Hepatocyte (in vitro differentiated cells): ENCODE measurements around the gene PHACTR3. TPM values are rescaled to one million over a fixed set of nuclear protein-coding genes. Genes with fewer than 3 reads are reported as not detected.

Experiments
- DNase-seq: peaks from one replicate; pipeline ENCODE4 v3.0.0-alpha.2; 2016; ENCODE audit warnings: low spot score
- H2AFZ ChIP-seq: fragments of 200-600 bp; sonication (generic); 2 replicates; pipeline ENCODE4 v1.6.0; 2016; ENCODE audit warnings: antibody characterized with exemption, mild to moderate bottlenecking
- H3K27ac ChIP-seq: fragments of 200-600 bp; sonication (generic); 2 replicates; pipeline ENCODE4 v1.5.1; 2016; ENCODE audit warnings: mild to moderate bottlenecking
- H3K27me3 ChIP-seq: fragments of 200-600 bp; sonication (generic); 2 replicates; pipeline ENCODE4 v1.6.1; 2016
- H3K36me3 ChIP-seq: fragments of 200-600 bp; sonication (generic); replicated peaks from 2 replicates; pipeline ENCODE4 v1.5.1; 2016; ENCODE audit warnings: low read depth; ENCODE audit not compliant: insufficient read depth
- H3K4me1 ChIP-seq: fragments of 200-600 bp; sonication (generic); 2 replicates; pipeline ENCODE4 v1.5.1; 2016; ENCODE audit warnings: mild to moderate bottlenecking, moderate library complexity; ENCODE audit not compliant: insufficient read depth
- H3K4me2 ChIP-seq: fragments of 200-600 bp; sonication (generic); 2 replicates; pipeline ENCODE4 v1.6.0; 2016
- H3K4me3 ChIP-seq: fragments of 200-600 bp; sonication (generic); 2 replicates; pipeline ENCODE4 v1.5.1; 2016; ENCODE audit warnings: mild to moderate bottlenecking
- H3K79me2 ChIP-seq: fragments of 200-600 bp; sonication (generic); 2 replicates; pipeline ENCODE4 v1.6.0; 2017; ENCODE audit warnings: mild to moderate bottlenecking
- H3K9me2 ChIP-seq: fragments of 200-600 bp; sonication (generic); replicated peaks from 2 replicates; pipeline ENCODE4 v1.6.0; 2017; ENCODE audit warnings: mild to moderate bottlenecking; ENCODE audit not compliant: insufficient read depth
- H3K9me3 ChIP-seq: fragments of 200-600 bp; sonication (generic); 2 replicates; pipeline ENCODE4 v1.5.1; 2016; ENCODE audit warnings: low read depth, mild to moderate bottlenecking
- H4K20me1 ChIP-seq: fragments of 200-600 bp; sonication (generic); 2 replicates; pipeline ENCODE4 v1.6.0; 2016; ENCODE audit warnings: mild to moderate bottlenecking; ENCODE audit not compliant: insufficient read depth, poor library complexity, severe bottlenecking
- CTCF ChIP-seq: fragments of 200-600 bp; sonication (generic); IDR thresholded peaks from 2 replicates; pipeline ENCODE4 v1.5.1; 2016; ENCODE audit warnings: antibody characterized with exemption, mild to moderate bottlenecking; ENCODE audit not compliant: poor library complexity
- EZH2 ChIP-seq: fragments of 200-600 bp; sonication (generic); IDR thresholded peaks from 2 replicates; pipeline ENCODE4 v1.6.1; 2016; ENCODE audit warnings: antibody characterized with exemption, mild to moderate bottlenecking, borderline replicate concordance
- EZH2phosphoT487 ChIP-seq: fragments of 200-600 bp; sonication (generic); IDR thresholded peaks from one replicate; pipeline ENCODE4 v1.6.1; 2018; ENCODE audit warnings: antibody characterized with exemption, mild to moderate bottlenecking, low read depth, moderate library complexity; ENCODE audit not compliant: unreplicated experiment, severe bottlenecking
- WGBS: methylation state at CpG from one replicate; pipeline ENCODE4 v1.1.6; 2016; ENCODE audit warnings: low lambda C conversion rate; ENCODE audit errors: missing lambda C conversion rate; 5-methylcytosine and 5-hydroxymethylcytosine counted together
- polyA plus RNA-seq: library from polyadenylated mRNA; unstranded; fragments of >200 nt; fragmentation: Nextera tagmentation; extraction: Ambion mirVana; gene quantifications from 2 replicates; pipeline ENCODE4 v1.2.1, GENCODE V29; 2016
- total RNA-seq: library from RNA; depleted of rRNA; stranded (reverse); fragments of >200 nt; gene quantifications from 2 replicates; pipeline ENCODE4 v1.2.3, GENCODE V29; 2014

The PHACTR3 gene
- total and polyA plus RNA-seq, 2 experiments from 2014 or later: 5.2 to 7.5 TPM

GRCh38 chr20:59665656-59666555 lies 61.6 kb downstream of the PHACTR3 start:
- WGBS: 67% methylated on average over 8 of the region's 8 CpGs
- no peaks in the 10 kb centered on the region for H3K36me3 ChIP-seq
- H3K9me3 ChIP-seq: no peaks in the 10 kb centered on the region
- H3K27me3 ChIP-seq: no peaks in the 10 kb centered on the region
- no peak overlapping the region for H2AFZ ChIP-seq
- TF ChIP-seq EZH2 (no peak), EZH2phosphoT487 (no peak), CTCF (no peak)
- no peaks in the 10 kb centered on the region for H4K20me1 ChIP-seq
- H3K27ac ChIP-seq: no peak overlapping the region
- no peaks in the 10 kb centered on the region for H3K9me2 ChIP-seq
- H3K4me2 ChIP-seq: no peak overlapping the region
- H3K4me1 ChIP-seq: no peaks in the 10 kb centered on the region
- no peaks in the 10 kb centered on the region for H3K79me2 ChIP-seq
- H3K4me3 ChIP-seq: no peak overlapping the region
- DNase-seq: no peak

- H3K4me2 ChIP-seq: no peak overlapping the region
- H3K9me3 ChIP-seq: no peaks in the 10 kb centered on the region
- H3K79me2 ChIP-seq: no peaks in the 10 kb centered on the region
- H4K20me1 ChIP-seq: no peaks in the 10 kb centered on the region
- no peak overlapping the region for H2AFZ ChIP-seq
- H3K4me3 ChIP-seq: no peak overlapping the region
- no peak overlapping the region for H3K27ac ChIP-seq
- no peaks in the 10 kb centered on the region for H3K9me2 ChIP-seq
- no peaks in the 10 kb centered on the region for H3K4me1 ChIP-seq
- no peaks in the 10 kb centered on the region for H3K36me3 ChIP-seq
- DNase-seq: no peak
- WGBS: 76% methylated on average over 7 of the region's 7 CpGs
- no peak for TF ChIP-seq CTCF
- TF ChIP-seq EZH2: no peak
- no peak for TF ChIP-seq EZH2phosphoT487
- H3K27me3 ChIP-seq: no peaks in the 10 kb centered on the region
Measured at GRCh38 chr20:59666586-59666985, 62.2 kb downstream of the PHACTR3 start.

DNA sequence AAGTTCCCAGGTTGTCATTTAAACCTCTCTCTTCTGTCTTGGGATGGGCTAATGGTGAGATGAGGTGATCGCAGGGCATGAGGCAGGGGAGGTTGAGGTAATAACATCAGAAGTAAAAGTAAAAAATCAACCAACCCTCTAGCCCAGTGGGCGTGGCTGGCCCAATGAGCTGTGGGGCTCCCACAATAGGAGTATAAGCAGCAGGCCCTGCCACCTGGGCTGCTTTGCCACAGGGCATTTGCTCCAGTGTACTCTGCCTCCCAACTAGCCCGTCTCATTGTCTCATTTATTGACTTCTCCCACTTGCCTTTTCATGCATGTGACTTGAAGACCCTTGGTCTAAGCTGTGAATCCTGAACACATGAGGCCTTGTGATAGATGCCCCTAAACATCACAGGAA lies 62.8 kb downstream of the PHACTR3 start:
- no peak overlapping the region for H2AFZ ChIP-seq
- WGBS: 72% methylated on average over 3 of the region's 3 CpGs
- H3K36me3 ChIP-seq: no peaks in the 10 kb centered on the region
- H3K4me1 ChIP-seq: no peaks in the 10 kb centered on the region
- H3K4me3 ChIP-seq: no peak overlapping the region
- no peak for TF ChIP-seq EZH2phosphoT487
- TF ChIP-seq CTCF: no peak
- no peak for TF ChIP-seq EZH2
- H3K79me2 ChIP-seq: no peaks in the 10 kb centered on the region
- DNase-seq: no peak
- H3K9me2 ChIP-seq: no peaks in the 10 kb centered on the region
- H4K20me1 ChIP-seq: no peaks in the 10 kb centered on the region
- H3K27me3 ChIP-seq: no peaks in the 10 kb centered on the region
- H3K27ac ChIP-seq: no peak overlapping the region
- no peak overlapping the region for H3K4me2 ChIP-seq
- H3K9me3 ChIP-seq: no peaks in the 10 kb centered on the region
